GM10266 (cell line): Measurements from ENCODE around the gene PTGIR.
A peak's percentile ranks its signal among the peaks of the same experiment; 100 is the strongest.

ENCODE experiments used
- DNase-seq: peaks from one replicate; pipeline ENCODE4 v3.0.0; 2012; ENCODE audit errors: extremely low spot score
- TF ChIP-seq, protein P1 (sequence below): IDR thresholded peaks from 2 replicates; pipeline ENCODE4 v1.5.1; 2012; ENCODE audit warnings: mild to moderate bottlenecking, low read depth; ENCODE audit not compliant: control insufficient read depth, insufficient read depth; ENCODE audit errors: missing control alignments

The PTGIR gene, protein sequence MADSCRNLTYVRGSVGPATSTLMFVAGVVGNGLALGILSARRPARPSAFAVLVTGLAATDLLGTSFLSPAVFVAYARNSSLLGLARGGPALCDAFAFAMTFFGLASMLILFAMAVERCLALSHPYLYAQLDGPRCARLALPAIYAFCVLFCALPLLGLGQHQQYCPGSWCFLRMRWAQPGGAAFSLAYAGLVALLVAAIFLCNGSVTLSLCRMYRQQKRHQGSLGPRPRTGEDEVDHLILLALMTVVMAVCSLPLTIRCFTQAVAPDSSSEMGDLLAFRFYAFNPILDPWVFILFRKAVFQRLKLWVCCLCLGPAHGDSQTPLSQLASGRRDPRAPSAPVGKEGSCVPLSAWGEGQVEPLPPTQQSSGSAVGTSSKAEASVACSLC

DNA sequence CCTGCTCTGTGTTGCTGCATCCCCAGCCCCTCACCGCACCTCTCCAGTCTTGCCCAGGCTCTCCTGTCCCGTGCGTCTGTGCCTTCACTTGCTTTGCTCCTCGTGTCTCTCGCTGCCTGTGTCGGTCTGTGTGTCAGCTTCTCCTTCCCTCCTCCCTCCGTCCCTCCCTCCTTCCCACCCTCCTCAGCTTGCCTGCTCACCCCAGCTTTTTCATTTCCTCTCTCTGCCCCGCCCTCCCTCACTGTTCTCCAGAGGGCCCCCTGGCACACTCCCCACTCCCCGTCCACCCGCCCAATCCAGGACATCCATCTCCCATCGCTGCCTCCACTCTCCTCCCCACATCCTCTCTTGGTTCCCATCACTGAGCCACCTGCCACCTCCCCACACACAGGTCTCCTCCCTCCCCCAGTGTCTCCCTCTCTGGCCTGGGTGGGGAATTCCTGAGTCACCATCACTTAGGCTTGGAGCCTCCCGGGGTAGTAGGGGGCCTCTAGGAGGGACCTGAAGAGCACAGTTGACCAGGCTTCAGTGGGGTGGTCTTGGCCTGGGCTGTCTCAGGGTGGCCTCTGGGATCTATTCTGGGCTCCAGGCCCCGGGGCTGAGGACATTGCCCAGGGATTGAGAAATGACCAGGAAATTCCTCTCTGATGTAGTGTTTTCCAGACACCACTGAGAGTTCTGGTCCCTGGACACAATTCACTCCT, at the start of gene PTGIR:
Gene PTGIR, minus strand, starts transcription at position 132 of the 704 bp plus-strand sequence. CDS start 864 bp downstream, outside the sequence.
- peak; percentile 65 for DNase-seq
- TF ChIP-seq, protein P1, sequence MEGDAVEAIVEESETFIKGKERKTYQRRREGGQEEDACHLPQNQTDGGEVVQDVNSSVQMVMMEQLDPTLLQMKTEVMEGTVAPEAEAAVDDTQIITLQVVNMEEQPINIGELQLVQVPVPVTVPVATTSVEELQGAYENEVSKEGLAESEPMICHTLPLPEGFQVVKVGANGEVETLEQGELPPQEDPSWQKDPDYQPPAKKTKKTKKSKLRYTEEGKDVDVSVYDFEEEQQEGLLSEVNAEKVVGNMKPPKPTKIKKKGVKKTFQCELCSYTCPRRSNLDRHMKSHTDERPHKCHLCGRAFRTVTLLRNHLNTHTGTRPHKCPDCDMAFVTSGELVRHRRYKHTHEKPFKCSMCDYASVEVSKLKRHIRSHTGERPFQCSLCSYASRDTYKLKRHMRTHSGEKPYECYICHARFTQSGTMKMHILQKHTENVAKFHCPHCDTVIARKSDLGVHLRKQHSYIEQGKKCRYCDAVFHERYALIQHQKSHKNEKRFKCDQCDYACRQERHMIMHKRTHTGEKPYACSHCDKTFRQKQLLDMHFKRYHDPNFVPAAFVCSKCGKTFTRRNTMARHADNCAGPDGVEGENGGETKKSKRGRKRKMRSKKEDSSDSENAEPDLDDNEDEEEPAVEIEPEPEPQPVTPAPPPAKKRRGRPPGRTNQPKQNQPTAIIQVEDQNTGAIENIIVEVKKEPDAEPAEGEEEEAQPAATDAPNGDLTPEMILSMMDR, result no peak

DNA sequence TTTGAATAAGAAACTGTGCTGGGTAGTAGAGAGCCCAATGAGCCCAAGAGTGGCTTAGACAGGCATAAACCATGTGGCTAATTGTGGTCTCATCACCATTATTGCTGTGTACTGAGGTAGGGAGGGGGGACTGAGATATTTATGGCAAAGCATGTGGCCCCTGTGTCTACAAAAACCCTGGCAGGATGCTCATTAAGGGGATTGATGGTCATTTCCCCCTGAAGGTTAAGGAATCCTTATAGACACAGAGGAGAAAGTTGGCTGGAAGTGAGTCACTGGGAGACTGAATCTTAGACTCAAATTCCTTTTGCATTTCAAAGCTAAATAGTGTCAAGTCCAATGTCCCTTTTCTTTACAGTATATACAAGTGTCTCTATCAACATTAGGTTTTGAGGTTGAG, 45.9 kb upstream of the PTGIR start:
- DNase-seq, result no peak
- TF ChIP-seq, protein P1, result no peak

DNA sequence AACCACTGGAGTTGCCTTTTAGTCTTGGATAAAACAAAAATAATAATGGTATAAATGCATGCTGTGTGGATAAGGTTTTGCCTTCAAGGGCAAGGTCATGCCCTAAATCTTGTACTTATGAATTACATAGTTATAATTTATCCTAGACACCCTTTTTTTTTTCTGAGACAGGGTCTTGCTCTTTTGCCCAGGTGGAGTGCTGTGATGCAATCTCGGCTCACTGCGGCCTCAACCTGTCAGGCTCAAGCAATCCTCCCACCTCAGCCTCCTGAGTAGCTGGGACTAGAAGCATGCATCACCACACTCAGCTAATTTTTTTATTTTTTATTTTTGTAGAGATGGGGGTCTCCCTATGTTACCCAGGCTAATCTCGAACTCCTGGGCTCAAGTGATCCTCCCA, 43.8 kb upstream of the PTGIR start:
- TF ChIP-seq, protein P1, result no peak
- no peak for DNase-seq

GRCh38 chr19:46665072-46665471, 40.2 kb upstream of the PTGIR start:
- DNase-seq, result no peak
- TF ChIP-seq, protein P1, result no peak

- DNase-seq, result peak; percentile 80
- TF ChIP-seq, protein P1, result peak; percentile 94
Measured at GRCh38 chr19:46661735-46662592, 37.1 kb upstream of the PTGIR start.

- peak; percentile 99 for DNase-seq
- TF ChIP-seq, protein P1, result no peak
Measured at GRCh38 chr19:46661020-46661731, 36.3 kb upstream of the PTGIR start, which contains the start of gene DACT3. Gene DACT3 (minus strand): TSS chr19:46661182. CDS start chr19:46661064, 118 bp downstream.
